Subcutaneous adipose tissue (tissue), 4 donors: Measurements from ENCODE around the gene COPG1. TPM values are rescaled to one million over a fixed set of nuclear protein-coding genes. Genes with fewer than 3 reads are reported as not detected.

ENCODE experiments used
- total RNA-seq, 4 donors: library from RNA; depleted of rRNA; stranded (reverse); fragments of >200 nt; gene quantifications; one replicate each; pipeline ENCODE4 v1.1.0, GENCODE V29; 2016
- TF ChIP-seq, protein P1 (sequence below): fragments of 450-650 bp; IDR thresholded peaks from one replicate; pipeline ENCODE4 v1.5.1; 2016; ENCODE audit warnings: low read depth, mild to moderate bottlenecking, control low read depth, antibody characterized with exemption, moderate library complexity

COPG1 gene
- total RNA-seq, 4 donors from 2014 or later, result 81.9 to 105 (median 91.8) TPM

DNA sequence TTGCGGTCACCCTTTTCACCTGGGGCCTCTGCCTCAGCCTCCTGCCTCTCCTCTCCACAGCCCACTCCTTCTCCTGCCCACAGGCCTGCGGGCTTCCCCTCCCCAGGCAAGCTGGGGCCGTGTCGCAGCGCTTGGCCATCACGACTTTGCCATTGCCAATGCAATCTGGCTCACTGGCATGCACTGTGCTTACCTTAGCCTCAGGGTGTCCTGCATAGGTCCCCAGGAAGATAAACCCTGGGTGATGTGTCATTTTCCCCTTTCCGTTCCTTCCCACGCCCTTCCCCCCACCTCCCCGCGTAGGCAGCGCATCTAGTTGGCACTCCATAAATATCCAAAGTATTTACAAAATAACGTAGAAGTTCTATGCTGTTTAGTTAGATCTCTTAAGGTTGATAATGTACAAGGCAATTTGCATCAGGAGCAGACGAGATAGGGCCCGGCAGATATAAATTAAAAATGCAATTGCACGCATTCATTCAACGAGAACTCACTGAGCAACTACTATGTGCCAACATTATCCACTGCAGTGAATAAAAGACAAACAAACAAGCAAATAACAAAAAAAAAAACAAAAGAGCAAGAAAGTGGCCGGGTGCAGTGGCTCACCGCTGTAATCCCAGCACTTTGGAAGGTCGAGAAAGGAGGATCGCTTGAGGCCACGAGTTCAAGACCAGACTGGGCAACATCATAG is 973 bp upstream of the COPG1 start:
- TF ChIP-seq, protein P1, sequence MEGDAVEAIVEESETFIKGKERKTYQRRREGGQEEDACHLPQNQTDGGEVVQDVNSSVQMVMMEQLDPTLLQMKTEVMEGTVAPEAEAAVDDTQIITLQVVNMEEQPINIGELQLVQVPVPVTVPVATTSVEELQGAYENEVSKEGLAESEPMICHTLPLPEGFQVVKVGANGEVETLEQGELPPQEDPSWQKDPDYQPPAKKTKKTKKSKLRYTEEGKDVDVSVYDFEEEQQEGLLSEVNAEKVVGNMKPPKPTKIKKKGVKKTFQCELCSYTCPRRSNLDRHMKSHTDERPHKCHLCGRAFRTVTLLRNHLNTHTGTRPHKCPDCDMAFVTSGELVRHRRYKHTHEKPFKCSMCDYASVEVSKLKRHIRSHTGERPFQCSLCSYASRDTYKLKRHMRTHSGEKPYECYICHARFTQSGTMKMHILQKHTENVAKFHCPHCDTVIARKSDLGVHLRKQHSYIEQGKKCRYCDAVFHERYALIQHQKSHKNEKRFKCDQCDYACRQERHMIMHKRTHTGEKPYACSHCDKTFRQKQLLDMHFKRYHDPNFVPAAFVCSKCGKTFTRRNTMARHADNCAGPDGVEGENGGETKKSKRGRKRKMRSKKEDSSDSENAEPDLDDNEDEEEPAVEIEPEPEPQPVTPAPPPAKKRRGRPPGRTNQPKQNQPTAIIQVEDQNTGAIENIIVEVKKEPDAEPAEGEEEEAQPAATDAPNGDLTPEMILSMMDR, result no peak

DNA sequence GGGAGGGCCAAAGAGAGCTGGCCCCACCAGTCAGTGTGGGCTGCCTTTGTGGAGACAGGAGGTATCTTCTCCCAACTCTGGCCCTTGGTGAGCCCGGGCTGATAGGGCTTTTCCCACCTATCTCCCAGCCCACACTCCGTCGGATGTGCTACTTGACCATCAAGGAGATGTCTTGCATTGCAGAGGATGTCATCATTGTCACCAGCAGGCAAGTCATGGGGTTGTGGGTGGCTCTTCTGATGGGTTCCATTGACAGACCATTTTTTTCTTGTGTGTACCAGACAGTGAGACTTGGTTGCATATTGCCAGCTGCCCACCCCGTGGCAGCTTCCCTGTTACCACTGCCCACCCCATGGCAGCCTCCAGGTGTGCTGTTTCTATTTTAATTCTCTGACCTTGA is 3.3 kb downstream of the COPG1 start:
- TF ChIP-seq, protein P1, result no peak

DNA sequence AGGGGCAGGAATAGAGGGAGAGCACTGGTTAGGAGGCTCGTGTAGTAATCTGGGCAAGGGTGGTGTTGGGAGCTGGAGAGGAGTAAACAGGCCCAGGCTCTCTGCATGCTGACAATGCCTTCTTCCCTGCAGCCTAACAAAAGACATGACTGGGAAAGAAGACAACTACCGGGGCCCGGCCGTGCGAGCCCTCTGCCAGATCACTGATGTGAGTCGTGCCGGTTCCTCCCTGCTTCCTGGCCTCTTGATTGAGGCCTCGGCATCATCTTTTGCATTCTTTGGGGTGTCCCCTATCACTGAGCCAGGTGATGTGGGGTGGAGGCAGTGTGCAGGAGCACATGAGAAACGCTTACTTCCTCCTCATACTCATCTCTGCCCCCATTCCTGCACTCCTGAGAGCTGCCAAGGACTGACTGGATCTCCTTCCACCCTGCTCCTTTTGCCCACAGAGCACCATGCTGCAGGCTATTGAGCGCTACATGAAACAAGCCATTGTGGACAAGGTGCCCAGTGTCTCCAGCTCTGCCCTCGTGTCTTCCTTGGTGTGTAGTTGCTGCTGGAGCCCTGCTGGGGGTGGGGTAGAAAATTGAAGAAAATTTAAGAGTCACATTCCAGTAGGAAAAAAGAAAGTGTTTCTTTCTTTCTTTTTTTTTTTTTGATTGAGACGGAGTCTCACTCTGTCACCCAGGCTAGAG is 5.3 kb downstream of the COPG1 start:
- TF ChIP-seq, protein P1, result no peak

DNA sequence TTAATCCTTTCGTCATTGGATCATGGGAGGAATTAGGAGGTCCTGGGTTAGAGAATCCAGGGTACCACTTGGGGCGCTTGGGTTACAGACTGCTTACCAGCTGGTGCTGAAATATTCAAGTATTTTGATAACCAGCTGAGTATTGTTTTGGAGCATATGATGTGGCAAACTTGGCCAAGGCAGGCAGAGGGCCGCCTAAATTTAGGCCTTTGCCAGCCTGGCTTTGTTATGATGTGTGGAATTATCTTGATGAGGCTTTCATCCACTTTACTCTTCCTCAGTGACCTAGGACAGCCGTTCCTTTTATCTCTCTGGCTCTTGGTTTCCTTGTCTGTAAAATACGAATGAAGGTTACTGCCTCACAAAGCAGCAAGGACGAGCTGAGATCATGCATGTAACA is 6.9 kb downstream of the COPG1 start:
- TF ChIP-seq, protein P1, result no peak

DNA sequence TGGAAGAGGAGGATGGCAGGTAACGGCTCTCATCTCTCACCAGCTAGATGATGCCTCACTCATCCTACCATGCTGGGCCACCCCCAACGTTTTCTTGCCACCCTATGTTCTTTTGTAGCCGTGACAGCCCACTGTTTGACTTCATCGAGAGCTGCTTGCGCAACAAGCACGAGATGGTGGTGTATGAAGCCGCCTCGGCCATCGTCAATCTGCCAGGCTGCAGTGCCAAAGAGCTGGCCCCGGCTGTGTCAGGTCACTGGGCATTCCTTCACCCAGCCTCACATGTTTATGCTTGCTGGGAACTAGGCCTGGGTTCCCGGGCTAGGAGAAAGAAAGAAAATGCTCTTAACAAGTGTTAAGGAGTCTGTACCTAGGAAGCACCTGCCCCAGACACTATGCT is 8.2 kb downstream of the COPG1 start:
- TF ChIP-seq, protein P1, result no peak

DNA sequence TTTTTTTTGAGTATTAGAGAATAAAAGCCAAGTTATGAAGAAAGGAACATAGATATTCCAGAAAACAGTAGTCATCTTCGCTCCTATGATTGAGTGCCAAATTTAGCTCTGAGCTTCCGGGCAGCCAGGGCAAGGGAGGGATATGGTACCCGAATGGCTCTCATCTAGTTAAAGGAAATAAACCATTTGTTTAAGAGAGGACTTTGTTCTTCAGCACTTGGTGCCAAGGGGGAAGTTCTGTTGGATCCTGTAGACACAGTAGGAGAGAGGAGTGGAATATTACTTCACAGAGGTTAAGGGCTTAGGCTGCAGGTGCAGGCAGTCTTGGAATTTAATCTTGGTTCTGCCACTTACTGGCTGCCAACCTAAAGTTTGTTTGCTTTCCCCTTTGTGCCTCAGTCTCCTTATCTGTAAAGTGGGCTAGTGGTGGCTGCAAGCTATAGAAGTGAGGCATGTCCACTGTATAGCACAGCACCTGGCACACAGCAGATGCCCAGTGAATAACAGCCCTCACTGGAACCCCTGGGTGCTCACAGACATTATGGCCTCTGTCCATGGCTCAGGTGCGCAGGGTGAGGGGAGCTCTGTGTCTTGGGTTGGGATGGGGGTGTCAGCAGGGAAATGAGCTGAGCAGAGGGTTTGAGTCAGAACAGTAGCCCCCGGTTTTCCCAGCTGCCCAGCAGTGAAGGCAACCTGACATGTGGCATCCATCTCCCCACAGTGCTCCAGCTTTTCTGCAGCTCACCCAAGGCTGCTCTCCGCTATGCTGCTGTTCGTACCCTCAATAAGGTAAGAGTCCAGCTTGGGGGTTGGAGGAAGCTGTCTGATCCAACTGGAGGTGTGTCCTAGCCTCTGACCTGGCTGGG is 10.4 kb downstream of the COPG1 start:
- TF ChIP-seq, protein P1, result no peak

DNA sequence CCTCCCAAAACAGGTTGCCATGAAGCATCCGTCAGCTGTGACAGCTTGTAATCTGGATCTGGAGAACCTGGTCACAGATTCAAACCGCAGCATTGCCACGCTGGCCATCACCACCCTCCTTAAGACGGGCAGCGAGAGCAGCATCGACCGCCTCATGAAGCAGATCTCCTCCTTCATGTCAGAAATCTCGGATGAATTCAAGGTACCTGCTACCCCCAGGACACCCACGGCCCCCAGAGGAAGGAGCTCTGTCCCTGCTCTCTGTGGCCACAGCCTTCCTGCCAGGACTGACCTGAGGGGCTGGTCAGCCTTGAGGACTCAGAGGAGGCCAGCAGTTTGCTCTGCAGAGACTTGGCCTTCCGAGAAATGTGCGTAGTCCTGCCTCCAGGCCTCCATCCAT is 11.2 kb downstream of the COPG1 start:
- TF ChIP-seq, protein P1, result no peak
